Activated T-helper 9 cell treated with anti-CD3 and anti-CD28 coated beads, Interleukin-2, amount 50 U/mL, for 16 hours (primary cell): ENCODE data around the gene CHRNB4.

Experiments used
- DNase-seq: peaks from one replicate; pipeline ENCODE4 v3.0.0-alpha.2; 2020; ENCODE audit warnings: low read depth

CHRNB4 gene

GRCh38 chr15:78630886-78631633 lies 9.9 kb downstream of the CHRNB4 start:
- DNase-seq = no peak

- DNase-seq = no peak
Observed at GRCh38 chr15:78629716-78630065, 11.3 kb downstream of the CHRNB4 start.

- no peak for DNase-seq
Observed at GRCh38 chr15:78629031-78629715, 11.8 kb downstream of the CHRNB4 start.

- no peak for DNase-seq
Observed at GRCh38 chr15:78628227-78628626, 12.8 kb downstream of the CHRNB4 start.

- no peak for DNase-seq
Observed at GRCh38 chr15:78627348-78627747, 13.7 kb downstream of the CHRNB4 start.

GRCh38 chr15:78626381-78626995 lies 14.5 kb downstream of the CHRNB4 start:
- no peak for DNase-seq

- no peak for DNase-seq
Observed at GRCh38 chr15:78625606-78626280, 15.3 kb downstream of the CHRNB4 start.

- no peak for DNase-seq
Observed at GRCh38 chr15:78624651-78625590, 16.1 kb downstream of the CHRNB4 start.

- no peak for DNase-seq
Observed at GRCh38 chr15:78623786-78624497, 17.1 kb downstream of the CHRNB4 start.

- no peak for DNase-seq
Observed at GRCh38 chr15:78621810-78622402, 19.1 kb downstream of the CHRNB4 start.

- no peak for DNase-seq
Observed at GRCh38 chr15:78620527-78621421, 20.2 kb downstream of the CHRNB4 start, which contains the start of gene CHRNA3. Gene CHRNA3 (minus strand): TSS chr15:78620996. CDS start chr15:78620794, 202 bp downstream.

- DNase-seq = no peak
Observed at GRCh38 chr15:78620021-78620526, 20.9 kb downstream of the CHRNB4 start.

GRCh38 chr15:78619022-78619950 lies 21.7 kb downstream of the CHRNB4 start:
- no peak for DNase-seq

GRCh38 chr15:78618490-78618934 lies 22.5 kb downstream of the CHRNB4 start:
- peak; percentile 58 for DNase-seq

- no peak for DNase-seq
Observed at GRCh38 chr15:78618064-78618463, 22.9 kb downstream of the CHRNB4 start.

GRCh38 chr15:78617516-78617915 lies 23.5 kb downstream of the CHRNB4 start:
- DNase-seq = no peak

- no peak for DNase-seq
Observed at GRCh38 chr15:78617076-78617475, 23.9 kb downstream of the CHRNB4 start.

- DNase-seq = no peak
Observed at GRCh38 chr15:78616506-78616905, 24.5 kb downstream of the CHRNB4 start.
